Retinal pigment epithelial cell (primary cell): ENCODE results near the gene CDK16.

Source experiments
- DNase-seq: peaks from one replicate; pipeline ENCODE4 v3.0.0-alpha.2; 2010; ENCODE audit warnings: low read depth
- H3K4me3 ChIP-seq: 2 replicates; pipeline ENCODE4 v1.5.1; 2011; ENCODE audit warnings: mild to moderate bottlenecking, low read length, control low read depth, moderate library complexity
- TF ChIP-seq, protein P1 (sequence below): conservative IDR thresholded peaks from 2 replicates; pipeline ENCODE4 v1.5.1; 2011; ENCODE audit warnings: low read depth, low read length, control low read depth, inconsistent platforms

CDK16 gene

DNA sequence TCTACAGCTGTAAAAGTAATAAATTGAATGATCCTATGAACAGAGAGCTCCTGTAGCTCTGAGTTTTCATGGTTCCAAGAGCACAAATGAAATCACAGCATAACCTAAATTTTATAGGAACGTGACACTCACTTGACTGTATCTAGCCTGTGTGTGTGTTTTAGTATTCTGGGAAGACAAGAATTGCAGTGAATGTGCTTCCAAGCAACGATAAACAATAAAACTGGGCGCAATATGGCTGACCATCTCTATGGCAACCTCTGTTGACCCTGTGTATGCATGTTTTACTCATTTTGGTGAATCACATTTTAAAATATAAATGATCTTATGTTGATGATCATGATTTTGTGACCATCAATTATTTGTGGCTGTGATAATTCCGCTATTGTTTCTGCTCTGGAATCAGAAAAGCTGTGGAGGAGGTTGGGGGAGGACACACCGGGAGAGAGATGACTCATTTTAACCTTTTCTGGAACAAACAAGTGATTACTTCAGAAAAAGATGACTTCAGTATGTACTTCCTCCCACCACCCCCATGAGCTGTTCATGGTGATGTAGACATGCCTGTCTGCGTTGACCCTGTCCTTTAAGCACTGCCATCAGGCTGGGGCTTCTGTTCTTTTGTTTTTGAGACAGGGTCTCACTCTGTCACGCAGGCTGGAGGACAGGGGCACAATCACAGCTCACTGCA lies 46.1 kb downstream of the CDK16 start:
- no peak overlapping the region for H3K4me3 ChIP-seq
- DNase-seq: peak; percentile 7
- TF ChIP-seq, protein P1, sequence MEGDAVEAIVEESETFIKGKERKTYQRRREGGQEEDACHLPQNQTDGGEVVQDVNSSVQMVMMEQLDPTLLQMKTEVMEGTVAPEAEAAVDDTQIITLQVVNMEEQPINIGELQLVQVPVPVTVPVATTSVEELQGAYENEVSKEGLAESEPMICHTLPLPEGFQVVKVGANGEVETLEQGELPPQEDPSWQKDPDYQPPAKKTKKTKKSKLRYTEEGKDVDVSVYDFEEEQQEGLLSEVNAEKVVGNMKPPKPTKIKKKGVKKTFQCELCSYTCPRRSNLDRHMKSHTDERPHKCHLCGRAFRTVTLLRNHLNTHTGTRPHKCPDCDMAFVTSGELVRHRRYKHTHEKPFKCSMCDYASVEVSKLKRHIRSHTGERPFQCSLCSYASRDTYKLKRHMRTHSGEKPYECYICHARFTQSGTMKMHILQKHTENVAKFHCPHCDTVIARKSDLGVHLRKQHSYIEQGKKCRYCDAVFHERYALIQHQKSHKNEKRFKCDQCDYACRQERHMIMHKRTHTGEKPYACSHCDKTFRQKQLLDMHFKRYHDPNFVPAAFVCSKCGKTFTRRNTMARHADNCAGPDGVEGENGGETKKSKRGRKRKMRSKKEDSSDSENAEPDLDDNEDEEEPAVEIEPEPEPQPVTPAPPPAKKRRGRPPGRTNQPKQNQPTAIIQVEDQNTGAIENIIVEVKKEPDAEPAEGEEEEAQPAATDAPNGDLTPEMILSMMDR: no peak

DNA sequence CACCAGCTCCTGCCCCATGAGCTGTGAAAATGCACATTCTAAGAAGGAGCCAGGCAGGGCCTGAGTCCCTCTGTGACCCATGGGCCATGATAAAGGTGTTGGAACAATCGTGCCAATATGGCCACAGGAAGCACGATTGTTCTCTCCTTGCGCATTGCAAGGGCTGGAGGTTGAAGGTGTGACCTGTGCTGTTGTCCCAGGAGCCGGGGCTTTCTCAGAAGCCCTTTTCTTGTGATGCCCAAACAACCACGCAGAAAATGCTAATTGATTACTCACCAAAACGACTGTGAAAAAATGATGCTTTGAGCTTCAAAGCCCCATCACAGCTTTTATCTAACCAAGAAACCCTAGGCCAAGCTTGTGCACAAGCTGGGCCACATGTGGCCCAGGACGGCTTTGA lies 48.2 kb downstream of the CDK16 start:
- no peak for DNase-seq
- H3K4me3 ChIP-seq: no peak overlapping the region
- TF ChIP-seq, protein P1: no peak

- TF ChIP-seq, protein P1: no peak
- no peak for DNase-seq
- H3K4me3 ChIP-seq: no peak overlapping the region
Measured at GRCh38 chrX:47272013-47272408, 53.5 kb downstream of the CDK16 start.

DNA sequence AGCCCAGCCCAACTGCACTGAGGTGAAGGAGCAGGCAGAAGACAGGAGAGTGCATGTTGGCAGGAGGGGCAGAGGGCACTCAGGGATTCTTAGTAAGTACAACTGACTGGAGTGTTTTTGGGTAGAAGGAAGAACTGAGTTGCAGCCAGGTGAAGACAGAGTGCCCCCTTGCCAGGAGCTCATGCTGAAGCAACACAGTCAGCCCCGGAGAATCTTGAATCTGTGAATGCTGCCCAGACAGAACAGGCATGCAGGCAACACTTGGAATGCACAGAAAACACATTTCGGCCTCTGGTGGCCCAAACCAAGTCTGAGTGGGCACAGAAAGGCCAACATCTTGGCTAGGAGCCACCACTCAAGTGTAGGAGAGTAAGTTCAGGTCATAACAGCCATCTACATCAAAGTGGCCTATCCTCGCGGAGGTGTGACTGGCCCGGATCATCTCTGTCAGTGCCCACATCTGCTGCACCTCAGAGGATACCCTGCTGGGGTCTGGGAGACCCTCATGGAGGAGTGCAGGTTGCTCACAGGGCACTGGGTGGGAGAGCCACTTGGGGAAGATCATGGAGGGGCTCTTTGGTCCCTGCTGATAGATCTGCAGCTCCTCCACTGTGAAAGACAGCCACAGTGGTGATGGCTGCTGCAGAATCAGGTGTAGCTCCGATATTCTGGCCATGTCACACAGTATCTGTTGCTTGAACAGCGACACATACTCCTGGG lies 54.7 kb downstream of the CDK16 start:
- DNase-seq: no peak
- TF ChIP-seq, protein P1: no peak
- no peak overlapping the region for H3K4me3 ChIP-seq

- H3K4me3 ChIP-seq: no peak overlapping the region
- TF ChIP-seq, protein P1: no peak
- DNase-seq: no peak
Measured at GRCh38 chrX:47278691-47279090, 60.2 kb downstream of the CDK16 start.
